ENCODE results near the gene GFOD2. TPM values are rescaled to one million over a fixed set of nuclear protein-coding genes. Genes with fewer than 3 reads are reported as not detected.

GFOD2 gene
- 15.6 to 18.9 TPM (median 16.6 TPM) in 5 replicates for total RNA-seq (2022; extraction: Qiagen RNA extraction)

GRCh38 chr16:67719048-67719777, at the start of gene GFOD2:
TSS of gene GFOD2 (minus strand) at chr16:67719316. CDS start at chr16:67685715, 33,601 bp downstream.

GRCh38 chr16:67666559-67667452, 52.3 kb downstream of the GFOD2 start, which contains the start of the genes C16orf86 and ENKD1:
TSS of gene C16orf86 (plus strand) at chr16:67666814. CDS start at chr16:67666971, 157 bp downstream.
TSS of gene ENKD1 (minus strand) at chr16:67666750. CDS start at chr16:67666442, 308 bp downstream.

GRCh38 chr16:67660564-67661028, 58.5 kb downstream of the GFOD2 start, which contains the start of gene PARD6A:
TSS of gene PARD6A (plus strand) at chr16:67660960. CDS start at chr16:67661039, 79 bp downstream.

GRCh38 chr16:67659675-67660563, 59.2 kb downstream of the GFOD2 start, which contains the start of gene ACD:
TSS of gene ACD (minus strand) at chr16:67660260. CDS start at chr16:67660220, 40 bp downstream.

Other genes starting within 250 kb of the GFOD2 start
- 106 to 121 TPM (median 117 TPM) in 5 replicates for gene ATP6V0D1, start 238.2 kb downstream of the GFOD2 start, total RNA-seq (2022; extraction: Qiagen RNA extraction)
- 0.17 TPM in 1 of 5 replicates, not detected in the others for gene AGRP, start 235.8 kb downstream of the GFOD2 start, total RNA-seq (2022; extraction: Qiagen RNA extraction)
- 38.1 to 46.7 TPM (median 43.1 TPM) in 5 replicates for gene RIPOR1, start 190.5 kb downstream of the GFOD2 start, total RNA-seq (2022; extraction: Qiagen RNA extraction)
- 32.3 to 36.0 TPM (median 33.3 TPM) in 5 replicates for gene CTCF, start 156.8 kb downstream of the GFOD2 start, total RNA-seq (2022; extraction: Qiagen RNA extraction)
- 1.2 to 3.1 TPM (median 2.6 TPM) in 5 replicates for gene CARMIL2, start 74.2 kb downstream of the GFOD2 start, total RNA-seq (2022; extraction: Qiagen RNA extraction)
- gene ACD, start 59.1 kb downstream of the GFOD2 start, total RNA-seq (2022; extraction: Qiagen RNA extraction) = 31.5 to 38.9 TPM (median 36.7 TPM) in 5 replicates
- 1.5 to 2.7 TPM (median 2.2 TPM) in 5 replicates for gene PARD6A, start 58.4 kb downstream of the GFOD2 start, total RNA-seq (2022; extraction: Qiagen RNA extraction)
- 5.7 to 12.3 TPM (median 10.1 TPM) in 5 replicates for gene ENKD1, start 52.6 kb downstream of the GFOD2 start, total RNA-seq (2022; extraction: Qiagen RNA extraction)
- 0.08 to 0.15 TPM (median 0.12 TPM) in 4 of 5 replicates, not detected in the other for gene C16orf86, start 52.5 kb downstream of the GFOD2 start, total RNA-seq (2022; extraction: Qiagen RNA extraction)
- gene RANBP10, start 87.2 kb upstream of the GFOD2 start, total RNA-seq (2022; extraction: Qiagen RNA extraction) = 8.0 to 9.5 TPM (median 8.4 TPM) in 5 replicates
- 0.21 to 0.63 TPM (median 0.44 TPM) in 5 replicates for gene TSNAXIP1, start 87.6 kb upstream of the GFOD2 start, total RNA-seq (2022; extraction: Qiagen RNA extraction)
- 26.5 to 41.7 TPM (median 40.0 TPM) in 5 replicates for gene THAP11, start 123.0 kb upstream of the GFOD2 start, total RNA-seq (2022; extraction: Qiagen RNA extraction)
- gene NUTF2, start 127.6 kb upstream of the GFOD2 start, total RNA-seq (2022; extraction: Qiagen RNA extraction) = 232 to 250 TPM (median 235 TPM) in 5 replicates
- 21.8 to 28.3 TPM (median 26.3 TPM) in 5 replicates for gene CENPT, start 128.4 kb upstream of the GFOD2 start, total RNA-seq (2022; extraction: Qiagen RNA extraction)
- gene EDC4, start 153.7 kb upstream of the GFOD2 start, total RNA-seq (2022; extraction: Qiagen RNA extraction) = 47.8 to 62.7 TPM (median 58.0 TPM) in 5 replicates
- 0.15 to 0.24 TPM (median 0.20 TPM) in 4 of 5 replicates, not detected in the other for gene NRN1L, start 165.6 kb upstream of the GFOD2 start, total RNA-seq (2022; extraction: Qiagen RNA extraction)
- gene PSKH1, start 173.9 kb upstream of the GFOD2 start, total RNA-seq (2022; extraction: Qiagen RNA extraction) = 13.8 to 18.3 TPM (median 16.6 TPM) in 5 replicates
- 1.2 to 1.9 TPM (median 1.5 TPM) in 5 replicates for gene CTRL, start 212.5 kb upstream of the GFOD2 start, total RNA-seq (2022; extraction: Qiagen RNA extraction)
- gene PSMB10, start 217.5 kb upstream of the GFOD2 start, total RNA-seq (2022; extraction: Qiagen RNA extraction) = 37.3 to 52.6 TPM (median 52.0 TPM) in 5 replicates
- gene LCAT, start 224.8 kb upstream of the GFOD2 start, total RNA-seq (2022; extraction: Qiagen RNA extraction) = 4.5 to 13.3 TPM (median 12.1 TPM) in 5 replicates
- 26.9 to 33.6 TPM (median 29.3 TPM) in 5 replicates for gene SLC12A4, start 249.3 kb upstream of the GFOD2 start, total RNA-seq (2022; extraction: Qiagen RNA extraction)

Data from A549 treated with AZD2906 at 1 μM for 4 hours (cell line).